Mesothelial cell of epicardium (in vitro differentiated cells): ENCODE results near the gene STAC3. TPM values are rescaled to one million over a fixed set of nuclear protein-coding genes. Genes with fewer than 3 reads are reported as not detected.
A peak's percentile ranks its signal among the peaks of the same experiment; 100 is the strongest.

Experiments
- DNase-seq, 2 experiments: peaks; one replicate each; pipeline ENCODE4 v3.0.0; 2021; ENCODE audit warnings: low spot score in 2 of 2; ENCODE audit not compliant: unreplicated experiment in 2 of 2
- H3K27ac Mint-ChIP-seq: 2 replicates; pipeline ENCODE4 v1.8.0; 2021; ENCODE audit warnings: mixed read lengths
- H3K27me3 Mint-ChIP-seq: 2 replicates; pipeline ENCODE4 v1.8.0; 2021; ENCODE audit warnings: low read depth, mixed read lengths
- H3K36me3 Mint-ChIP-seq: 2 replicates; pipeline ENCODE4 v1.8.0; 2021; ENCODE audit warnings: mixed read lengths
- H3K4me1 Mint-ChIP-seq: 2 replicates; pipeline ENCODE4 v1.8.0; 2021; ENCODE audit warnings: mixed read lengths
- H3K4me3 Mint-ChIP-seq: 2 replicates; pipeline ENCODE4 v1.8.0; 2021; ENCODE audit warnings: mild to moderate bottlenecking, moderate library complexity, mixed read lengths
- H3K9me3 Mint-ChIP-seq: 2 replicates; pipeline ENCODE4 v1.8.0; 2021; ENCODE audit warnings: mixed read lengths
- total RNA-seq: library from RNA; stranded (reverse); gene quantifications from 3 replicates; pipeline ENCODE4 v1.2.1, GENCODE V29; 2021
- TF ChIP-seq, protein P1 (sequence below): fragments of 200-600 bp; sonication (generic); IDR thresholded peaks from one replicate; pipeline ENCODE4 v1.5.0; 2021; ENCODE audit warnings: antibody characterized with exemption; ENCODE audit not compliant: unreplicated experiment

The STAC3 gene
- total RNA-seq, 1 donor from 2014 or later: 9.8 TPM

- no peaks in the 10 kb centered on the region for H3K9me3 Mint-ChIP-seq
- no peak for DNase-seq
- peak overlapping the region; percentile 35 for H3K4me3 Mint-ChIP-seq
- TF ChIP-seq, protein P1, sequence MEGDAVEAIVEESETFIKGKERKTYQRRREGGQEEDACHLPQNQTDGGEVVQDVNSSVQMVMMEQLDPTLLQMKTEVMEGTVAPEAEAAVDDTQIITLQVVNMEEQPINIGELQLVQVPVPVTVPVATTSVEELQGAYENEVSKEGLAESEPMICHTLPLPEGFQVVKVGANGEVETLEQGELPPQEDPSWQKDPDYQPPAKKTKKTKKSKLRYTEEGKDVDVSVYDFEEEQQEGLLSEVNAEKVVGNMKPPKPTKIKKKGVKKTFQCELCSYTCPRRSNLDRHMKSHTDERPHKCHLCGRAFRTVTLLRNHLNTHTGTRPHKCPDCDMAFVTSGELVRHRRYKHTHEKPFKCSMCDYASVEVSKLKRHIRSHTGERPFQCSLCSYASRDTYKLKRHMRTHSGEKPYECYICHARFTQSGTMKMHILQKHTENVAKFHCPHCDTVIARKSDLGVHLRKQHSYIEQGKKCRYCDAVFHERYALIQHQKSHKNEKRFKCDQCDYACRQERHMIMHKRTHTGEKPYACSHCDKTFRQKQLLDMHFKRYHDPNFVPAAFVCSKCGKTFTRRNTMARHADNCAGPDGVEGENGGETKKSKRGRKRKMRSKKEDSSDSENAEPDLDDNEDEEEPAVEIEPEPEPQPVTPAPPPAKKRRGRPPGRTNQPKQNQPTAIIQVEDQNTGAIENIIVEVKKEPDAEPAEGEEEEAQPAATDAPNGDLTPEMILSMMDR: no peak
- H3K4me1 Mint-ChIP-seq: peaks cover 45% of the 10 kb centered on the region
- peaks cover 45% of the 10 kb centered on the region for H3K27me3 Mint-ChIP-seq
- H3K27ac Mint-ChIP-seq: peak overlapping the region; percentile 93
- peaks cover 8% of the 10 kb centered on the region for H3K36me3 Mint-ChIP-seq
Observed at GRCh38 chr12:57213763-57214397, 37.1 kb downstream of the STAC3 start.

GRCh38 chr12:57213058-57213715, 37.8 kb downstream of the STAC3 start:
- peak; percentile 66 to 91 for DNase-seq
- H3K4me3 Mint-ChIP-seq: peak overlapping the region; percentile 24
- peak overlapping the region; percentile 93 for H3K27ac Mint-ChIP-seq
- no peaks in the 10 kb centered on the region for H3K9me3 Mint-ChIP-seq
- H3K36me3 Mint-ChIP-seq: peaks cover 8% of the 10 kb centered on the region
- TF ChIP-seq, protein P1: peak; percentile 92
- peaks cover 38% of the 10 kb centered on the region for H3K27me3 Mint-ChIP-seq
- H3K4me1 Mint-ChIP-seq: peaks cover 39% of the 10 kb centered on the region

GRCh38 chr12:57212701-57213057, 38.3 kb downstream of the STAC3 start:
- Mint-ChIP-seq H3K27ac (peak overlapping the region; percentile 12), H3K4me1 (peaks cover 35% of the 10 kb centered on the region), H3K4me3 (no peak overlapping the region), H3K9me3 (no peaks in the 10 kb centered on the region), H3K27me3 (peaks cover 33% of the 10 kb centered on the region), H3K36me3 (peaks cover 8% of the 10 kb centered on the region)
- DNase-seq: no peak
- TF ChIP-seq, protein P1: no peak

DNA sequence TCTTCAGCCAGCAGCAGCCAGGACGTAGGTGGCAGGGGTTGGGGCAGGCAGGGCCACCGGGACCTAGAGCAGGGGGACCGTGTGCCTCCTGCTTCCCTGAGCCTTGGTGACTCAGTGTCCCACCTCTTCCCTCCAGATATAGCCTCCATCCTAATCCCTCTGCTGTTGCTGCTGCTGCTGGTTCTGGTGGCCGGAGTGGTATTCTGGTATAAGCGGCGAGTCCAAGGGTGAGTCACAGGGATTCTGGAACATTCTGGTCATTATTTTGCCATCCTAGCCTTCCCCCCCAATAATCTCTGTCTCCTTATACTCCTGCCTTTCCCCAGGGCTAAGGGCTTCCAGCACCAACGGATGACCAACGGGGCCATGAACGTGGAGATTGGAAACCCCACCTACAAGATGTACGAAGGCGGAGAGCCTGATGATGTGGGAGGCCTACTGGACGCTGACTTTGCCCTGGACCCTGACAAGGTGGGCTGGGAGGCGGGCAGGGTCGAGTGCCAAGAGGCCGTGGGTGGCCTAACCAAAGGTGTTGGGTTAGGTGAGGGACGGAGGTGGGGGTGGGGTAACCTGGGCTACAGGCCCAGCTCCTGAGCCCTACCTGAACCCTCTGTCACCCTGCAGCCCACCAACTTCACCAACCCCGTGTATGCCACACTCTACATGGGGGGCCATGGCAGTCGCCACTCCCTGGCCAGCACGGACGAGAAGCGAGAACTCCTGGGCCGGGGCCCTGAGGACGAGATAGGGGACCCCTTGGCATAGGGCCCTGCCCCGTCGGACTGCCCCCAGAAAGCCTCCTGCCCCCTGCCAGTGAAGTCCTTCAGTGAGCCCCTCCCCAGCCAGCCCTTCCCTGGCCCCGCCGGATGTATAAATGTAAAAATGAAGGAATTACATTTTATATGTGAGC, 38.9 kb downstream of the STAC3 start:
- H3K4me3 Mint-ChIP-seq: no peak overlapping the region

More for the DNA sequence above, 38.9 kb downstream of the STAC3 start:
- no peak overlapping the region for H3K27ac Mint-ChIP-seq
- TF ChIP-seq, protein P1: no peak
- H3K4me1 Mint-ChIP-seq: peaks cover 29% of the 10 kb centered on the region
- DNase-seq: no peak
- peaks cover 13% of the 10 kb centered on the region for H3K36me3 Mint-ChIP-seq
- peaks cover 27% of the 10 kb centered on the region for H3K27me3 Mint-ChIP-seq
- H3K9me3 Mint-ChIP-seq: no peaks in the 10 kb centered on the region
